ENCODE results near the gene GALM.
"Not testable (repeated sequence)": the region's sequence is repeated elsewhere in the genome, so short reads cannot be mapped to it uniquely, and the experiment has no call there.

GALM gene

GRCh38 chr2:38740851-38741731 is 75.2 kb downstream of the GALM start:
- DNase-seq (ENCODE audit: low read depth), result no peak

DNA sequence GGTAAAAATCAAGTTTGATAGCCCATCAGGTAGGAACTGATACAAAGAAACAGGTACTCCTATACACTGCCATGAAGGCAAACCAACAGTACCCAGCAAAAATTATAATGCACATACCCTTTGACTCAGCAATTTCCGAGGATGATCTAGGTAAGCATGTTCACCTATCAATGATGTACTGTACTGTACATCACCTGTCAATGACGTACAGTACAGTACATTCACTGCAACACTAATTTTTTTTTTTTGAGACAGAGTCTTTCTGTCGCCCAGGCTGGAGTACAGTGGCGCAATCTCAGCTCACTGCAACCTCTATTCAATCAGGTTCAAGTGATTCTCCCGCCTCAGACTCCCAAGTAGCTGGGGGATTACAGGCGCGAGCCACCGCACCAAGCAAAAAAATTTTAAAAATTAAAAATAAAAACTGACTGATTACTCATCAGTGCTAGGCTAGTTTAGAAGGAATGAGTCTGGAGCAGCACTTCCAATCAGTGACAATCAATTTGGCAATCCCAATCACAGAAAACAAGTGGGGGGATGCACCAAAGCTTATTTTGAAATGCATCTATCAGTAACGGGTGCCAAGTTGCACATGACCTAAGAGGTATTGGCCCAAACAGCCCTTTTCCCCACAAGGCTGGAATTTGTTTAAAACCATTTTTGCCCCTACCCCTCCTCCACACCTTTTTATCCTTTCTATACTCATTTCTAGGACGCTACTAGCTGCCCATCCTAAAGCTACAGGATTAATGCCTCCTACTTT is 77.1 kb downstream of the GALM start:
- no peak for DNase-seq (ENCODE audit: low read depth)

GRCh38 chr2:38743672-38744398 is 77.9 kb downstream of the GALM start:
- DNase-seq (ENCODE audit: low read depth), result no peak

- DNase-seq (ENCODE audit: low read depth), result no peak
These were observed 78.5 kb downstream of the GALM start for GRCh38 chr2:38744399-38744780.

- DNase-seq (ENCODE audit: low read depth), result no peak
These were observed 79.4 kb downstream of the GALM start for GRCh38 chr2:38745267-38745666.

GRCh38 chr2:38747007-38747424 is 81.1 kb downstream of the GALM start:
- DNase-seq (ENCODE audit: low read depth), result no peak

- no peak for DNase-seq (ENCODE audit: low read depth)
These were observed 81.9 kb downstream of the GALM start for GRCh38 chr2:38747819-38748218.

- no peak for DNase-seq (ENCODE audit: low read depth)
These were observed 82.5 kb downstream of the GALM start for GRCh38 chr2:38748391-38748790.

- DNase-seq (ENCODE audit: low read depth), result no peak
These were observed 83.3 kb downstream of the GALM start for GRCh38 chr2:38748943-38749804.

DNA sequence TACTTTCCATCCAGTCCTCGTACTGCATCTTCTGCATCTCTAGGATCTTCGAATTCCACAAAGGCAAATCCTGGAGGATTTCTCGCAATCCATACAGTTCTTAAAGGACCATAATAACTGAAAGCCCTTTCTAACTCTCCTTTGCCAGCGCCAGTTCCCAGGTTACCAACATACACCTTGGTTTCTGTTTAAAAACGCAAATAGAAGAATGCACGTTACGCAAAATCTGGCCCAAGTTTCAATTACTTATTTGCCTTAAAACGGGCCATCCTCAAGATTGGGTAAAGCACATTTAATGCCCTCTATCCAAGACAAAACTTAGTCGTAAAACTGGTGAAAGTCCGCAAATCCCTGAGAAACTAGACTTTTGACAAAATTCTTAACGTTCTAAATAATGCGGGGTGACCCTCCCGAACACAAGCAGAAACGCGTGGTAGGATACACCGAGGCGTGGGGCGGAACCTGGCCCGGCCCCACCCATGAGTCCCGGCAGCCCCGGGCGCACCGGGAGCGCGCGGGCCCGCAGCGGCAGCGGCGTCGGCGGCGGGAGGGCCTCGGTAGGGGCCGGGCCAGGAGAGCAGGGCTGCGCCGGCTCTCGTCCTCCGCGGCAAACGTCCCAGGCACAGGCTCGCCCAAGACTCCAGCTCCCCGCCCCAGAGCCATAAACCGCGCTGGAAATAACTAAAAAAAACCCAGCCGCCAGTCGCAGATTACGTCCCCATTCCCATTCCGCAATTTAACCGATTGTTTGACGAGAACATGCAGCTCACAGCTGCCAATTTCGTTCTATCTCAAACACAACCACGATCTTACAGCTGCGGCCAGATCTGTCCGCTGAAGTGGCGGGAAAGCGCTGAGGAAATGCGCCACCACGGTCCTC is 84.3 kb downstream of the GALM start:
- DNase-seq (ENCODE audit: low read depth), result no peak

- DNase-seq (ENCODE audit: low read depth), result peak; percentile 94
These were observed 85.1 kb downstream of the GALM start, which contains the start of gene SRSF7 for GRCh38 chr2:38750891-38751595. Gene SRSF7, minus strand, starts transcription at chr2:38751361. Its CDS starts 105 bp downstream, at chr2:38751256.

GRCh38 chr2:38751596-38752410 is 85.9 kb downstream of the GALM start:
- no peak for DNase-seq (ENCODE audit: low read depth)

- no peak for DNase-seq (ENCODE audit: low read depth)
These were observed 88.1 kb downstream of the GALM start for GRCh38 chr2:38754049-38754448.

DNA sequence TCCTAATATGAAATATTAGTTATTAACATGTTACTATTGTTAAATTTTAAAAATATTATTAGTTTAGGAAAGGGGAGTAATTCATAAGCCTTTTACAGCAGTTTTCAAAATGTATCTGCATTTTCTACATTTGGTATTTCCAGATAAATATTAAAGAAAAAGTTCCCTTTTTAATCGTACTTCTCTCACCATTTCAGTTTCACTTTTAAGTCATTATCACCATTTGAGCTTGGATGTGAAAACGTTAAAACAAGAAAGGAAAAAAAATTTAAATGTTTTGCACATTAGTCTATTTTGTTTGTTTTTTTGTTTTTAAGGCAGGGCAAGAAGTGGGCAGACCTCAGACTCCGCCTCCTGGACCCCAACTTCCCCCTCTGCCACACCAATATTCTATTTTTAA is 88.6 kb downstream of the GALM start:
- DNase-seq (ENCODE audit: low read depth), result no peak

DNA sequence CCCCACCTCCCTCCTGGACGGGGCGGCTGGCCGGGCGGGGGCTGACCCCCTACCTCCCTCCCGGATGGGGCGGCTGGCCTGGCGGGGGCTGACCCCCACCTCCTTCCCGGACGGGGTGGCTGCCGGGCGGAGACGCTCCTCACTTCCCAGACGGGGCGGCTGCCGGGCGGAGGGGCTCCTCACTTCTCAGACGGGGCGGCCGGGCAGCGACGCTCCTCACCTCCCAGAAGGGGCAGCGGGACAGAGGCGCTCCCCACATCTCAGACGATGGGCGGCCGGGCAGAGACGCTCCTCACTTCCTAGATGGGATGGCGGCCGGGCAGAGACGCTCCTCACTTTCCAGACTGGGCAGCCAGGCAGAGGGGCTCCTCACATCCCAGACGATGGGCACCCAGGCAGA is 90.0 kb downstream of the GALM start:
- DNase-seq (ENCODE audit: low read depth), result not testable (repeated sequence)

GRCh38 chr2:38763228-38763627 is 97.3 kb downstream of the GALM start:
- DNase-seq (ENCODE audit: low read depth), result no peak

GRCh38 chr2:38763728-38764127 is 97.8 kb downstream of the GALM start:
- no peak for DNase-seq (ENCODE audit: low read depth)

GRCh38 chr2:38765149-38765548 is 99.2 kb downstream of the GALM start:
- DNase-seq (ENCODE audit: low read depth), result peak; percentile 73

DNA sequence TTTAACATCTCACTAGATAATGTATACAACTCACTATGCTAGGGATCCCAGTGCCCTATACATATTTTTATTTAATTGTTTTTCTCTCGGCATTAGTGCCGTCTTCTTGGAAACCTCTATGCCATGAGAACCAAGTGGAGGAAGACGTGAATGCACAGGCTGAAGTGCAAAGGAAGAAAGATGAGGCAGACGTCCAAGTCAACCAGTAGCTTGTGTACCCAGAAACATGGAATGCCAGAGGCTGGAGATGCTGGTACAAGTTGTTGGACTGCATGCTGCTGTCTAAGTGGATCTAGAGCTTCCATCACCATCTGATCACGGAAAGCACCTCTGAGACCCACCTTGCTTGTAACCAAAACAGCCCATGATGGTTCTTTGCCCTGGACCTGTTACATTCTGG is 99.6 kb downstream of the GALM start:
- no peak for DNase-seq (ENCODE audit: low read depth)
